ENCODE data around the gene TMEM115. TPM values are rescaled to one million over a fixed set of nuclear protein-coding genes. Genes with fewer than 3 reads are reported as not detected.

The TMEM115 gene
- 27.6 and 42.5 TPM in 2 replicates for total RNA-seq

GRCh38 chr3:50358911-50359759 is at the start of gene TMEM115:
Gene TMEM115 (minus strand): TSS chr3:50359521. CDS start chr3:50359063, 458 bp downstream.

GRCh38 chr3:50350527-50351322 is 8.6 kb downstream of the TMEM115 start, which contains the start of the genes CYB561D2 and NPRL2:
Gene CYB561D2 (plus strand): TSS chr3:50350862. CDS start chr3:50351434, 572 bp downstream.
Gene NPRL2 (minus strand): TSS chr3:50350775. CDS start chr3:50350652, 123 bp downstream.

GRCh38 chr3:50345586-50346234 is 13.6 kb downstream of the TMEM115 start, which contains the start of gene ZMYND10:
Gene ZMYND10 (minus strand): TSS chr3:50345732. CDS start chr3:50345579, 153 bp downstream.

GRCh38 chr3:50340448-50341329 is 18.6 kb downstream of the TMEM115 start, which contains the start of gene RASSF1:
Gene RASSF1 (minus strand): TSS chr3:50340836. CDS start chr3:50340805, 31 bp downstream.

GRCh38 chr3:50327943-50328691 is 31.2 kb downstream of the TMEM115 start, which contains the start of gene TUSC2:
Gene TUSC2 (minus strand): TSS chr3:50328223. CDS start chr3:50328099, 124 bp downstream.

GRCh38 chr3:50322386-50323091 is 36.8 kb downstream of the TMEM115 start, which contains the start of gene HYAL2:
Gene HYAL2 (minus strand): TSS chr3:50322745. CDS start chr3:50320489, 2,256 bp downstream.

Other genes with a start within 250 kb of the TMEM115 start
- gene SEMA3F, start 204.2 kb downstream of the TMEM115 start, total RNA-seq = 0.14 and 0.92 TPM in 2 replicates
- not detected in 2 replicates for gene GNAT1, start 167.9 kb downstream of the TMEM115 start, total RNA-seq
- not detected in 2 replicates for gene SLC38A3, start 154.2 kb downstream of the TMEM115 start, total RNA-seq
- gene GNAI2, start 123.3 kb downstream of the TMEM115 start, total RNA-seq = 188 and 209 TPM in 2 replicates
- gene SEMA3B, start 90.4 kb downstream of the TMEM115 start, total RNA-seq = 16.5 and 31.8 TPM in 2 replicates
- not detected in 2 replicates for gene LSMEM2, start 80.4 kb downstream of the TMEM115 start, total RNA-seq
- gene IFRD2, start 67.1 kb downstream of the TMEM115 start, total RNA-seq = 36.8 and 46.9 TPM in 2 replicates
- gene HYAL3, start 60.1 kb downstream of the TMEM115 start, total RNA-seq = 2.6 and 3.7 TPM in 2 replicates
- gene NAA80, start 60.1 kb downstream of the TMEM115 start, total RNA-seq = 1.7 and 1.8 TPM in 2 replicates
- 1.6 and 2.5 TPM in 2 replicates for gene HYAL1, start 55.9 kb downstream of the TMEM115 start, total RNA-seq
- 49.8 and 80.7 TPM in 2 replicates for gene HYAL2, start 36.8 kb downstream of the TMEM115 start, total RNA-seq
- 10.7 and 16.5 TPM in 2 replicates for gene TUSC2, start 31.3 kb downstream of the TMEM115 start, total RNA-seq
- gene RASSF1, start 18.7 kb downstream of the TMEM115 start, total RNA-seq = 20.2 and 25.1 TPM in 2 replicates
- gene ZMYND10, start 13.8 kb downstream of the TMEM115 start, total RNA-seq = 0.28 and 1.1 TPM in 2 replicates
- gene NPRL2, start 8.7 kb downstream of the TMEM115 start, total RNA-seq = 21.5 and 24.8 TPM in 2 replicates
- gene CYB561D2, start 8.7 kb downstream of the TMEM115 start, total RNA-seq = 29.0 and 34.6 TPM in 2 replicates
- 0.09 TPM in 1 of 2 replicates, not detected in the other for gene CACNA2D2, start 144.1 kb upstream of the TMEM115 start, total RNA-seq
- 9.4 and 16.0 TPM in 2 replicates for gene C3orf18, start 208.2 kb upstream of the TMEM115 start, total RNA-seq
- 10.7 and 15.4 TPM in 2 replicates for gene HEMK1, start 210.0 kb upstream of the TMEM115 start, total RNA-seq